G401 (cell line): ENCODE results near the gene NUP205. TPM values are rescaled to one million over a fixed set of nuclear protein-coding genes. Genes with fewer than 3 reads are reported as not detected.
A peak's percentile ranks its signal among the peaks of the same experiment; 100 is the strongest.
"Not testable (repeated sequence)": the region's sequence is repeated elsewhere in the genome, so short reads cannot be mapped to it uniquely, and the experiment has no call there.

Experiments used
- DNase-seq: peaks from one replicate; pipeline ENCODE4 v3.0.0-alpha.2; 2015; ENCODE audit warnings: low spot score
- in situ Hi-C: cut with HindIII; loops from 2 replicates; pipeline ENCODE4 v1.10.0; 2016; ENCODE audit warnings: low sequenced_read_pairs, mixed read lengths
- total RNA-seq: library from RNA; depleted of rRNA; stranded (reverse); fragments of >200 nt; shearing (Covaris generic); gene quantifications from 2 replicates; pipeline ENCODE4 v1.2.3, GENCODE V29; 2014

NUP205 gene
- total RNA-seq, 1 experiment from 2014 or later = 88.3 TPM

DNA sequence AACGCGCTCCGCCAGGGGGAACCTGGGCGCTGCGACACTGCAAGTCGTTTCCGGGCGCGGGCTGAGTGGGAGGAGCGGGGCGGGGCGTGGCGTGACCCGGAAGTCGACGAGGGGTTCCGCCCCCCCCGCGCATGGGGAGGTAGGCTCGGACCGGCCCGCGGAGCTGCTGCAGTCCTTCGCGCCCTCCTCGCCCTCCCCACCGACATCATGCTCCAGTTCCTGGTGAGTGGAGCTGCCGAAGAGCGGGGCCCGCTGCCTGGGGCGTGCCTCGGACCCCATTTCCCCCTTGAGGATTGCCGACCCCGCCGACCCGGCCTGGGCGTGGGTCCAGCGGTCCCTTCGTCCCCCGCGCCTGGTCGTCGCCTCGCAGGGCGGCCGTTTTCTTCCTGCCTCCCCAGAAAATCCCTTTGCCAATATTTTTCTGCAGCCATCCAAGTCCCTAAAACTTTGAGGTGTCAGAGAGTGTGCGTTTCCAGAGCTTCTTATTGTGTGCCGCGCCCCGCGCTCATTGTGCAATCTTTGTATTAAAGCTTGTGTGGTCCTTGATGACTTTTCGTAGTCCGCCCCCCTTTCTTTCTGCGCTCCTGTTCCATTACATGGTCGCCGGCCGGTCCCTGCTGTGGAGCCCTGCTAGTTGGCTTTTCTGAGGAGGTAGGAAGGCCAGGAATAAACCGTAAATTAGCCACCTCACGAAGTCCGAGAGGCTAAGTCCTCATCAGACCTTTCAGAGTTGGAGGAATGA, 104.8 kb downstream of the NUP205 start, which contains the start of gene STMP1:
Gene STMP1, plus strand, starts transcription at position 142 of the 742 bp plus-strand sequence.
- in situ Hi-C loops = no loop called here
- DNase-seq = peak; percentile 90

GRCh38 chr7:135664046-135664589, 106.4 kb downstream of the NUP205 start:
- in situ Hi-C loops = no loop called here
- no peak for DNase-seq

GRCh38 chr7:135665042-135665441, 107.3 kb downstream of the NUP205 start:
- no peak for DNase-seq
- in situ Hi-C loops = no loop called here

DNA sequence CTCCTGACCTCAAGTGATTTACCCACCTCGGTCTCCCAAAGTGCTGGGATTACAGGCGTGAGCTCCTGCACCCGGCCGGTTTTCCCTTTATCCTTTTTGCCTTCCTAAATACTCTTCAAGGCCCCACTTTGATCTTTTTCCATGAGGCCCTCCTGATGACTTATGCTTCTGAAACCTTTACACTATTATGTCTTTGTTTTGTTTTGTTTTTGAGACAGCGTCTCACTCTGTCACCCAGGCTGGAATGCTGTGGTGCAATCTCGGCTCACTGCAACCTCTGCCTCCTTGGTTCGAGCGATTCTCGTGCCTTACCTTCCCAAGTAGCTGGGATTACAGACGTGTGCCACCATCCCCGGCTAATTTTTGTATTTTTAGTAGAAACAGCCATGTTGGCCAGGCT, 108.4 kb downstream of the NUP205 start:
- DNase-seq = no peak
- in situ Hi-C loops = no loop called here

GRCh38 chr7:135666846-135667245, 109.1 kb downstream of the NUP205 start:
- in situ Hi-C loops = no loop called here
- DNase-seq = no peak

DNA sequence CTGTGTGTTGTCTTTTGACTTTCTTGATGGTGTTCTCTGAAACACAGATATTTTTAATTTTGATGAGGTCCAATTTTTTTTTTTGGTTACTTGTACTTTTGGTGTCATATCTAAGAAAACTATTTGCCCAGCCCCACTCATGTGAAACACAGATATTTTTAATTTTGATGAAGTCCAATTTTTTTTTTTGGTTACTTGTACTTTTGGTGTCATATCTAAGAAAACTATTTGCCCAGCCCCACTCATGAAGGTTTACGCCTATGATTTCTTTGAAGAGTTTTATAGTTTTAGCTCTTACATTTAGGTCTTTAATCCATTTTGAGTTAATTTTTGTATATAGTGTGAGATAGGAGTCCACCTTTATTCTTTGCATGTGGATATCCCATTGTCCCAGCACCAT, 109.9 kb downstream of the NUP205 start:
- in situ Hi-C loops, DNase-seq: not testable (repeated sequence)

- DNase-seq, in situ Hi-C loops: not testable (repeated sequence)
These were observed 111.2 kb downstream of the NUP205 start for GRCh38 chr7:135668852-135669395.

GRCh38 chr7:135669774-135670173, 112.1 kb downstream of the NUP205 start:
- in situ Hi-C loops = no loop called here
- DNase-seq = no peak

DNA sequence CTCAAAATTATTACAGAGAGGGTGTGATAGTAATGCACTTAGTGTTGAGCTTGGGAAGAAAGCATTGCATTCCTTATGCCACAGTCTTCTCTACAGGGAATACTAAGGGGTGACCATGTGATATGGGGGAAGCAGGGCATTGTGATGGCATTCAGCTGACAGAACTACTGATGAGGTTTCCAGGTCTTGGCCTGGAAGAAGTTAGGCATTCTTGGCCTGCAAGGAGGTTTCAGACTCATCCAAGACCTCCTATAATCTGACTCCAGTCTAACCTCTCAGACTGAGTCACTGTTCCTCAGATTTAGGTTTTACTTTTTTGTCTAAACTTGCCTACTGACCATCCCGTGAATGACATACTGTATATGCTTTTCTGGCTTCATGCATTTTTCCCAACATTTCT, 112.5 kb downstream of the NUP205 start:
- DNase-seq = no peak
- in situ Hi-C loops = no loop called here

DNA sequence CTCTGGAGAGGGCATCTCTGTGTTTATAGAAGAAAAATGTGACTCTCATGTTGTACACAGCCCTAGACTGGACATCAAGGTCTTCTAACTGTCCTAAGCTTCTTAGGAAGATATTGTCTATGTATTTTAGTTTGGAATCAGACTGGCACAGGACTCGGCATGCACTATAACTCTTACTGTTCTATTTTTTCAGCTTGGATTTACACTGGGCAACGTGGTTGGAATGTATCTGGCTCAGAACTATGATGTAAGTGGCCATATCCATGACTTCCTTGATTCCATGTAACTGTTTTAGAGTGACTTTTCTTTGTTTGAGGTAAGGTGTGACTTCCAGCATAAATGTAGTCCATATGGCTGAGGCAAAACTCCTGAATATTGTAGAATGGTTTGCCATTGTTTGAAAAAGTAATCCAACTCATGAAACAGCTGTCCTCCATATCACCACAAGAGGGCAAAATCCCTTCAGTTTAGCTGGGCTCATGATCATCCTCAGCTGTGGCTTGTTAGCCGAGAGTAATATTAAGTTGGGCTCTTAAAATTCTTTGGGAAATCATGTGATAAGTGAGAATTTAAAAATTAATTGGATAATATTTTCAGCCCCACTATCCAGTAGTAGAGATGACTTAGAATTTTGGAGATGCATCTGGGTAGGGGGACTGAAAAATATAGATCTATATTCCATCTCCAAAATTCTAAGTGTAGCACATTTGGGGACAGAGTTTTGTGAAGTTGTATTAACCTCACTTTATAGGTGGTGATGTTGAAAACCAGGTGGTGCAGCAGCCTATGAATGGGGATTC, 115.0 kb downstream of the NUP205 start:
- peak; percentile 66 for DNase-seq
- in situ Hi-C loops = no loop called here

DNA sequence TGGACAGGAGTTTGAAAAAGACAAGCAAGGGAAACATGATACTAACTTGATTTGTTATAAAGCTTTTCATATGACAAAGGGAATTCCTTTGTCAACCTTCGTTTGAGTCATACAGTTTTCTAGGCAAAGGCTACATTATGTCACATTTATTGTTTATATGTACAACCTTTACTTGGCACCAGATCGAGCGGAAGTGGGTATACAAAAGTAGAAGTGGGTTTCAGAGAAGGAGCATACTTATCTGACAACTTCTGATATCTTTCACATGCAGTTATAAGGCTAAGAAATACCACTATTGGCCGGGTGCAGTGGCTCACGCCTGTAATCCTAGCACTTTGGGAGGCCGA, 115.6 kb downstream of the NUP205 start:
- in situ Hi-C loops = no loop called here
- DNase-seq = no peak

DNA sequence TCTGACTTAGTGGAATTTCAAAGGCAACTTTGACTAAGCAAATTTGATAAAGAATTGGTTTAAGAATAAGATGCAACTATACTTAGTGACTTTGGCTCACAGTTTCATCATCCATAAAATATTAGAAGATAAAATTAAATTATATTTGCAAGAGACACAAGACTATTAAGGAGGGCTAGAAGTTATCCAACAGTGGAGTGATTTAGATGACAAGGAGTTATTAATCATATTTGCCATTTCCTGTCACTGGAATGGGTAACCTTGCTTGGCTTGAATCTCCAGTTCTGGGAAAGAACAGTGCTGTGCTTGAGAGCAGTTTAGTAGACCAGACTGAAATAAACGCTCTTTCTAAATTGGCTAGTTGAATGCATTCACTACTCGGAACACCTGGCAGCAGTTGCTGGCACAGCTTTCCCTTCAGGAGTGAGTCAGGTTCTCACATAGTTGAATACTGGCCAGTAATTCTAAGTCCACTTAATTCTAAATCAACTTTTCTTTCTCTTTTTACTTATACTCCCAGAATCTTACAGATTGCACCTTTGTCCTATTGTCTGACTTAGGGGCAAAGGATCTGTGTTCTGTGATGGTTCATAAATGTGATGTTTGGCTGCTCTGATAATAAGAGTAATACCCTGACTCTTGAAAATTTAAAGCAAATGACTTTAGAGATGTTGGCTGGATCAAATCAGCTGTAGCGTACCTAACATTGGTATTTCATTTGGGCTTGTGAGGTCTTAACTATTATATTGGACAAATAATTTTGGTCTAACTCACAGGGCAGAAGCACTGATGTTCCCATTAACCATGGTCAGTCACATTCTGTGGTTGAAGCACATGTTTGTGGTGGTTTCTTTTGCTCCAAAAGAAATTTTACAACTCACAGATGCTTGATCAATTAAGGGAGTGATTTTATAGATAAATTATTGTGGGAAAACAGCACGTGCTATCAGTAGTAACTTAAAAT, 121.2 kb downstream of the NUP205 start:
- no peak for DNase-seq

DNA sequence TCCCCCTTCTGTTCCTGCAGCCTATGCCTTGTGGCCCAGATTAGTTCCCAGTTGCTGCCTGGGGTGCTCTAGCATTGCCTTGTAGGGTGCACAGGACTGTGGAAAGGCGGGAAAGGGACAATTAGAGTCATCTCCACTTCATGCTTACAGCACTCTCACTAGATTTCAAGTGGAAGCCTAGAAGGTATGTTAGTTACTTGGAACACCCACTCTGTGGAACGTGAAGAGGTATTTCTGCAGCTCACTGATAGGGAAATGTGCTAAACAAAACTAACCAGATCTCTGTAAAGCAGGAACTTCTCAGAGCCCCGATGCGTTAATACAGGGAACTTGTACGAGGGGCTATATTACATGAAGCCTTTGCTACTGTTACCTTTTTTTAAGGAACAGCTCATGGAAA, 124.0 kb downstream of the NUP205 start:
- DNase-seq = no peak
- in situ Hi-C loops = no loop called here

More for the DNA sequence above, 121.2 kb downstream of the NUP205 start:
- in situ Hi-C loops = no loop called here

DNA sequence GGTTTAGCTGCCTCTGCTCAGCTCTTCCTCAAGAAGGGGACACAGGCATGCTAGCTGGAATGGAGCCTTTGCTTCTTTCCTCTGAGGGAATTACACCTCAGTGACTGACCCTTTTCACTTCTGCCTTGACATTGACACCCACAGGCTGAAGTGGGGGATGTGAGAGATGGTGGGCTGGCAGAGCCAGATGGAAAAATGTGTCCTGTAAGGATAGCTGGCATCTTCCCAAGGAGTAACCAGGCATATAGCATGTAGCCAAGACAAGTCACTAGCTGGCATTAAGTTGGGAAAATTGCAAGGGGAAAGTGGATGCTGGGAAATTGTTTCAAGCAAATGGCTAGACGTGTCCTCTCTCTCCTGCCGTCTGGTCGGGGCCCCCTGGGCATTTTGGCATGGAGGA, 124.5 kb downstream of the NUP205 start:
- peak; percentile 23 for DNase-seq
- in situ Hi-C loops = no loop called here

DNA sequence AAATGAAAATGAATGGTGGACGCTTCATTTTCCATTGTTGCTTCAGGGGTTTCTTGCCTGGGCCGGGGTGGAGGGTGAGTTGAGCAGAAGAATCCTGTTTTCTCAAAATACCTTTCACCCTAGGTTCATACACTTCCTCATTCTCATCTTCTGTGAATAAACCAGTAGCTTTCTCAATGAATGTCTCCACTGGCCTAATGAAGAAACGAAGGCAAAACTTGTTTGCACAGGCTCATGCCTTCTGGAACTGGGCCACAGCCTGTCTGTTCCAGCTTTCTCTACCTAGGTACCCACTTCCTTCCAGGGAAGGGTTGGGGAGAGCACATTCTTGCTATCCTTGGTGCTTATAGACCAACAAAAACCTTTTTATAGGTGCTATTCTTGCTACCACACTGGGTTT, 125.9 kb downstream of the NUP205 start:
- in situ Hi-C loops = no loop called here
- DNase-seq = no peak

GRCh38 chr7:135684136-135684535, 126.4 kb downstream of the NUP205 start:
- in situ Hi-C loops = no loop called here
- no peak for DNase-seq

GRCh38 chr7:135684699-135685098, 127.0 kb downstream of the NUP205 start:
- in situ Hi-C loops = no loop called here

GRCh38 chr7:135685306-135686084, 127.8 kb downstream of the NUP205 start:
- no peak for DNase-seq
- in situ Hi-C loops = no loop called here

More at GRCh38 chr7:135684699-135685098, 127.0 kb downstream of the NUP205 start:
- no peak for DNase-seq
